OCI-LY7 (cell line): ENCODE data around the gene DEXI.

ENCODE experiments used
- CTCF ChIP-seq: fragments of 200-600 bp; sonication (generic); conservative IDR thresholded peaks from 2 replicates; pipeline ENCODE4 v1.5.1; 2014; ENCODE audit warnings: mild to moderate bottlenecking, antibody characterized with exemption, low read length, moderate library complexity, mixed read lengths
- EZH2phosphoT487 ChIP-seq: fragments of 200-600 bp; sonication (generic); IDR thresholded peaks from 2 replicates; pipeline ENCODE4 v1.6.1; 2018; ENCODE audit warnings: low read depth, borderline replicate concordance, mild to moderate bottlenecking, mixed run types, antibody characterized with exemption, low read length, moderate library complexity, mixed read lengths

GRCh38 chr16:10942352-10943063 lies at the start of gene DEXI:
- TF ChIP-seq CTCF (no peak; the same call in 1 of the 2 replicates), EZH2phosphoT487 (no peak)
